A549 (cell line): ENCODE measurements around the gene SCYL3. TPM values are rescaled to one million over a fixed set of nuclear protein-coding genes. Genes with fewer than 3 reads are reported as not detected.
A peak's percentile ranks its signal among the peaks of the same experiment; 100 is the strongest.

Experiments
- ATAC-seq, 2 experiments: fragments of 200-7000 bp in 1 of 2; fragments of >200 bp in 1 of 2; cut with Nextera tagmentation in 1 of 2; cut with Tn5 transposase in 1 of 2; 3 replicates each; pipeline versions ENCODE4 v1.8.0 to v1.9.1; 2018 to 2020; ENCODE audit warnings: mild to moderate bottlenecking in 1 of 2, moderate library complexity in 1 of 2
- CTCF ChIA-PET: fragments of 300-600 bp; sonication (Branson Sonifier 250); formaldehyde crosslinking; extraction: SDS; loops from one replicate; lab custom pipeline; 2021; ENCODE audit warnings: antibody characterized with exemption, inconsistent platforms; lab: Yijun Ruan, JAX
- POLR2A ChIA-PET: fragments of 350-600 bp; formaldehyde crosslinking; extraction: SDS; loops from one replicate; lab custom pipeline; 2021; ENCODE audit warnings: antibody characterized with exemption, inconsistent platforms; lab: Yijun Ruan, JAX
- DNase-seq, 2 experiments: peaks; one replicate each; pipeline versions ENCODE4 v3.0.0 to v3.0.0-alpha.2; 2011 to 2016; ENCODE audit warnings: low read depth in 1 of 2, low spot score in 1 of 2
- FAIRE-seq: peaks from 2 replicates; lab custom pipeline; 2011; peaks lifted over from hg19 to GRCh38; lab: Jason Lieb, UNC
- H3K27ac ChIP-seq, 2 experiments: fragments of >200 bp; sonication (Bioruptor Twin); formaldehyde crosslinking; 3 replicates each; pipeline ENCODE4 v1.5.1; 2016 to 2017
- H3K4me1 ChIP-seq: fragments of >200 bp; sonication (Bioruptor Twin); formaldehyde crosslinking; 3 replicates; pipeline ENCODE4 v1.6.1; 2016
- H3K4me2 ChIP-seq: fragments of >200 bp; sonication (Bioruptor Twin); formaldehyde crosslinking; 3 replicates; pipeline ENCODE4 v1.6.1; 2016
- H3K4me3 ChIP-seq: fragments of >200 bp; sonication (Bioruptor Twin); formaldehyde crosslinking; 3 replicates; pipeline ENCODE4 v1.5.1; 2016
- H3K9me3 ChIP-seq: fragments of >200 bp; sonication (Bioruptor Twin); formaldehyde crosslinking; 3 replicates; pipeline ENCODE4 v1.6.1; 2016
- BCL3 ChIP-seq: fragments of >200 bp; sonication (Bioruptor Twin); formaldehyde crosslinking; IDR thresholded peaks from 3 replicates; pipeline ENCODE4 v1.6.1; 2016
- BHLHE40 ChIP-seq: IDR thresholded peaks from 2 replicates; pipeline ENCODE4 v1.6.1; 2012; ENCODE audit warnings: low read depth, low read length, inconsistent platforms
- CEBPB ChIP-seq, 2 experiments: fragments of >200 bp in 1 of 2; sonication (Bioruptor Twin) in 1 of 2; formaldehyde crosslinking in 1 of 2; IDR thresholded peaks; 2 replicates each; pipeline ENCODE4 v1.6.1; 2012 to 2016
- CHD2 ChIP-seq: fragments of 150-350 bp; IDR thresholded peaks from 2 replicates; pipeline ENCODE4 v1.6.1; 2014; ENCODE audit warnings: low read length; ENCODE audit not compliant: partially characterized antibody
- CTCF ChIP-seq: fragments of >200 bp; sonication (Bioruptor Twin); formaldehyde crosslinking; IDR thresholded peaks from 3 replicates; pipeline ENCODE4 v1.5.1; 2016
- E2F6 ChIP-seq: IDR thresholded peaks from 2 replicates; pipeline ENCODE4 v1.6.1; 2012; ENCODE audit warnings: low read depth, borderline replicate concordance
- EP300 ChIP-seq, 2 experiments: fragments of >200 bp; sonication (Bioruptor Twin); formaldehyde crosslinking; IDR thresholded peaks; 2 replicates in 1 of 2; 3 replicates in 1 of 2; pipeline ENCODE4 v1.6.1; 2016 to 2017
- ESRRA ChIP-seq: fragments of 150-350 bp; IDR thresholded peaks from 2 replicates; pipeline ENCODE4 v1.6.1; 2014; ENCODE audit warnings: mild to moderate bottlenecking, low read length, borderline replicate concordance
- FOSB ChIP-seq: fragments of 250-450 bp; sonication (Bioruptor Pico); IDR thresholded peaks from 2 replicates; pipeline ENCODE4 v1.5.0; 2020; ENCODE audit warnings: mild to moderate bottlenecking, moderate library complexity
- FOSL2 ChIP-seq, 2 experiments: fragments of 450-650 bp in 1 of 2; fragments of >200 bp in 1 of 2; sonication (Bioruptor Twin) in 1 of 2; formaldehyde crosslinking; IDR thresholded peaks; 2 replicates each; pipeline versions ENCODE4 v1.5.0 to v1.6.1; 2016 to 2020; ENCODE audit warnings: mild to moderate bottlenecking in 1 of 2, moderate library complexity in 1 of 2
- HDAC2 ChIP-seq: fragments of 200-600 bp; sonication (generic); IDR thresholded peaks from 2 replicates; pipeline ENCODE4 v1.6.1; 2016
- HES2 ChIP-seq: fragments of >200 bp; sonication (Bioruptor Twin); formaldehyde crosslinking; IDR thresholded peaks from 2 replicates; pipeline ENCODE4 v1.6.1; 2016
- JUN ChIP-seq, 2 experiments: fragments of >200 bp; sonication (Bioruptor Twin); formaldehyde crosslinking; IDR thresholded peaks; 2 replicates in 1 of 2; 3 replicates in 1 of 2; pipeline ENCODE4 v1.6.1; 2016 to 2017
- KDM1A ChIP-seq: fragments of 200-600 bp; sonication (generic); IDR thresholded peaks from 2 replicates; pipeline ENCODE4 v1.6.1; 2016; ENCODE audit warnings: low read depth, mild to moderate bottlenecking
- KDM5A ChIP-seq: fragments of 200-600 bp; sonication (generic); IDR thresholded peaks from 2 replicates; pipeline ENCODE4 v1.6.1; 2016; ENCODE audit warnings: antibody characterized with exemption, mild to moderate bottlenecking
- MYC ChIP-seq: IDR thresholded peaks from 2 replicates; pipeline ENCODE4 v1.6.1; 2012; ENCODE audit warnings: mild to moderate bottlenecking, inconsistent platforms, low read length, improper control_type of control experiment, borderline replicate concordance
- NPAS2 ChIP-seq: fragments of 250-450 bp; sonication (Bioruptor Pico); IDR thresholded peaks from 2 replicates; pipeline ENCODE4 v1.8.0; 2022; ENCODE audit warnings: mild to moderate bottlenecking, moderate library complexity, borderline replicate concordance
- PBX3 ChIP-seq: IDR thresholded peaks from 2 replicates; pipeline ENCODE4 v1.6.1; 2012
- RAD21 ChIP-seq, 2 experiments: fragments of >200 bp in 1 of 2; sonication (Bioruptor Twin) in 1 of 2; formaldehyde crosslinking in 1 of 2; IDR thresholded peaks in 1 of 2; conservative IDR thresholded peaks in 1 of 2; 2 replicates in 1 of 2; 3 replicates in 1 of 2; pipeline ENCODE4 v1.6.1; 2012 to 2018; ENCODE audit warnings: inconsistent platforms in 1 of 2
- RARB ChIP-seq: fragments of 250-450 bp; sonication (Bioruptor Pico); IDR thresholded peaks from 2 replicates; pipeline ENCODE4 v1.8.0; 2021; ENCODE audit warnings: mild to moderate bottlenecking, moderate library complexity
- REST ChIP-seq: fragments of 200-600 bp; sonication (generic); IDR thresholded peaks from 2 replicates; pipeline ENCODE4 v1.6.1; 2016; ENCODE audit warnings: antibody characterized with exemption, mild to moderate bottlenecking, moderate library complexity
- SMC3 ChIP-seq: fragments of >200 bp; sonication (Bioruptor Twin); formaldehyde crosslinking; IDR thresholded peaks from 3 replicates; pipeline ENCODE4 v1.6.1; 2018; ENCODE audit warnings: inconsistent platforms
- TFCP2L1 ChIP-seq: fragments of 250-450 bp; sonication (Bioruptor Pico); IDR thresholded peaks from 2 replicates; pipeline ENCODE4 v1.5.0; 2021; ENCODE audit warnings: mild to moderate bottlenecking
- ZNF302 ChIP-seq: fragments of 250-450 bp; sonication (Bioruptor Pico); IDR thresholded peaks from 2 replicates; pipeline ENCODE4 v1.9.0; 2021; ENCODE audit warnings: inconsistent platforms, mild to moderate bottlenecking, moderate library complexity
- WGBS: methylation state at CpG from one replicate; pipeline ENCODE4 v1.1.6; 2017; ENCODE audit errors: missing lambda C conversion rate; 5-methylcytosine and 5-hydroxymethylcytosine counted together
- polyA plus RNA-seq, 4 experiments: library from polyadenylated mRNA; depleted of rRNA in 3 of 4; stranded (reverse); fragments of >200 nt; fragmentation: RNase III in 1 of 4; extraction: RNeasy Plus Mini Kit Qiagen cat#74134 plus additional on column Dnase treatment in 1 of 4; gene quantifications; 2 replicates in 3 of 4; 3 replicates in 1 of 4; pipeline ENCODE4 v1.2.3, GENCODE V29; 2011 to 2017

Gene SCYL3
- polyA plus RNA-seq, 2 of the 4 experiments (the other 2 are of a cell fraction): 3.2 to 7.3 TPM

GRCh38 chr1:169890761-169891538 lies 2.7 kb downstream of the SCYL3 start:
- H3K4me2 ChIP-seq: peak overlapping the region; percentile 76
- POLR2A ChIA-PET: no interaction called here
- H3K9me3 ChIP-seq: no peaks in the 10 kb centered on the region
- ATAC-seq: no peak
- FAIRE-seq: no peak
- peaks cover 22% of the 10 kb centered on the region for H3K4me1 ChIP-seq
- H3K27ac ChIP-seq: peak overlapping the region; percentile 13 to 64; a peak in 4 of 6 replicates
- CTCF ChIA-PET: no interaction called here
- TF ChIP-seq KDM5A (no peak), NPAS2 (CRISPR knock-in tag) (no peak), ESRRA (no peak), HDAC2 (no peak), CHD2 (no peak), BHLHE40 (no peak), E2F6 (no peak), RAD21 (conservative IDR thresholded peaks at IDR 0.05 in 1 of 2, IDR thresholded peaks at IDR 0.05 in 1 of 2) (no peak), RARB (CRISPR knock-in tag) (no peak), TFCP2L1 (no peak), JUN (IDR thresholded peaks at IDR 0.05) (no peak), CEBPB (IDR thresholded peaks at IDR 0.05) (no peak), KDM1A (no peak), FOSL2 (IDR thresholded peaks at IDR 0.05) (no peak), FOSL2 (CRISPR knock-in tag; IDR thresholded peaks at IDR 0.05) (no peak), FOSB (CRISPR knock-in tag) (no peak), BCL3 (no peak), REST (no peak), HES2 (no peak), MYC (no peak), SMC3 (no peak)
- DNase-seq: peak in 1 of 2 experiments; percentile 26
- WGBS: 33% methylated on average over 5 of the region's 5 CpGs
- H3K4me3 ChIP-seq: 0 out of 3 replicates have a peak overlapping the region, but pooled peaks have one; percentile 0

- 100% methylated on average over 2 of the region's 2 CpGs for WGBS
- ChIA-PET CTCF (interaction anchor here (0.8 kb wide), 1 partner anchor 17 kb away, joined by 3 read pairs; no protein-coding TSS in a partner anchor), POLR2A (no interaction called here)
- Histone ChIP-seq H3K9me3 (no peaks in the 10 kb centered on the region), H3K4me2 (no peak overlapping the region), H3K4me1 (peaks cover 24% of the 10 kb centered on the region), H3K27ac (no peak overlapping the region), H3K4me3 (no peak overlapping the region)
- DNase-seq: no peak
- FAIRE-seq: no peak
- ATAC-seq: no peak
- TF ChIP-seq EP300 (IDR thresholded peaks at IDR 0.05): no peak
- TF ChIP-seq REST: no peak
- no peak for TF ChIP-seq CTCF
- TF ChIP-seq NPAS2 (CRISPR knock-in tag): no peak
- TF ChIP-seq ZNF302 (CRISPR knock-in tag): no peak
- TF ChIP-seq PBX3: no peak
Measured at GRCh38 chr1:169889871-169890270, 3.8 kb downstream of the SCYL3 start.
